GM18951 (cell line): ENCODE data around the gene PTER.

ENCODE experiments used
- POLR2A ChIP-seq: IDR thresholded peaks from 4 replicates; pipeline ENCODE4 v1.6.1; 2011; ENCODE audit warnings: mild to moderate bottlenecking; ENCODE audit not compliant: insufficient read length, insufficient read depth; ENCODE audit errors: extremely low read depth
- in situ Hi-C: fragments of 300-500 bp; cut with MboI; formaldehyde crosslinking; loops from one replicate; pipeline ENCODE4 v1.12.0; 2022; ENCODE audit warnings: low sequenced_read_pairs, mixed read lengths, inconsistent platforms; ENCODE audit not compliant: unreplicated experiment

Gene PTER

DNA sequence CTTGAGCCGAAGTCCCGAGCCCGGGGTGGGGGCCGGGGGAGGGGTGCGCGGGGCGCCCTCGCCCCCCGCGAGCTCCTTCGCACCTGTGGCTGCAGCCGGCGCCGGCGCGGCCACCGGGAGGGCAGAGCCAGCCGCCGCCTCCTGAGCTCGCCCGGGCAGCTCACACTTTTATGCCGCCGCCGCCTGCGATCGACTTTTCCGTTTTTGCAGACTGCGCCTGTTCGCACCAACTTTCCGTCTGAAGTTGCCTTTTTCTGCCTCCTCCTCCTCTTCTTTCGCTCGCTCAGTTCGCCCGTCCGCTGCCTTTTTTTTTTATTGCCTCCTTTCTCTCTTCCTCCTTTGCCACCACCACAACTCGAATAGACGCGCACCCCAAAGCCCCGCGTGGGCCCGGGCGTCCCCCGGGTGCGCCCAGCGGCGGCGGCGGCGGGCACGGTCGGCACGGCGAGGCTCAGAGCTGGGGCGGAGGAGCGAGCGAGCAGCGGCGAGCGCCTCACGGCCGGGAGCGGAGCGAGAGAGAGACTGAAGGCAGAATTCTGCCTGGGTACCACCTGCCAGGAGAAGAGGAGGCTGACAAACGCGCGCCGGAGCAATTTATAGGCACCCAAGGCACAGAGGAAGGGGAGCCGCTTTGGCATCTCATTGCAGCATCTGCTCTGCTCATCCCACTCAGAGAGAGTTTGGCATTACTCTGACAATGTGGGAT is 84.7 kb downstream of the PTER start, which contains the start of gene C1QL3:
C1QL3 (minus strand) TSS at position 569 of the 706 bp plus-strand sequence. CDS start 814 bp downstream, outside the sequence.
- in situ Hi-C loops: no loop called here
- TF ChIP-seq POLR2A: no peak

DNA sequence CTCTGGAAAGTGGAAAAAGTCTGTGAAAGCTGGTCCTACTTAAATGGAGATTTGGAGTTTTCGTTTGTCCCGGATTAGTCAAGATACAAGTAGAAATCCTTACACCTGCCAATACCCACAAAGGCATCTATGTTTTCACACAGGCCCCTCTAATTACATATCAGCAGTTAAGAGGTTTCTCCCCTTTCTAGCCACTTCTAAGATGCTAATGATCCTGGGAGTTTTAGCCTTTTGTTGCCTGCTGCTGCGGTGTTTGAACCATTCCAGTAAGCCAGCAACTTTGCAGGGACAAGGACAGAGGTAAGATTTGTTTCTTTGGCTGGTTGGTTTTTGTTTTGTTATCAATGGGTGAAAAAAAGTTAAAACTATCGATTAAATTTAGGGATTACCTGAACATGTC is 90.6 kb downstream of the PTER start:
- in situ Hi-C loops: loop anchor here (25.0 kb wide), 1 partner anchor 640 kb away; no protein-coding TSS in a partner anchor
- TF ChIP-seq POLR2A: no peak

DNA sequence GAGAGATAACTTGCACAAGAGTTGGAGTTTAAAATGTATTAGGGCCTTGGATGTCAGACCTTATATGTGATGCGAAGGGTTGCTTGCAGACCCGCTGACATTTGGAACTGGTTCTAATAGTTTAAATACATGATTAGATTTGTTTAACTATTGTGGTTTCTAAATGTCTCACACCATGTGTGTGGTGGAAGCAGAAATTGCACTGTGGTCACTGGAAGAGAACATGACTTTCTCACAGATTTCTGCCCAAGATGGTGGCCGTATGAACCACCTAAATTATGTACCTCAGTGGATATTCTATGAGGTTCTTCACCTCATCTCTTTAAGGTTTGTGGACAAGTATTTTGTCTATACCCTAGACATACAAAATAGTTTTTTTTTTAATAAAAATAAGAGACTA is 93.0 kb downstream of the PTER start:
- in situ Hi-C loops: loop anchor here (25.0 kb wide), 1 partner anchor 643 kb away; no protein-coding TSS in a partner anchor
- TF ChIP-seq POLR2A: no peak

DNA sequence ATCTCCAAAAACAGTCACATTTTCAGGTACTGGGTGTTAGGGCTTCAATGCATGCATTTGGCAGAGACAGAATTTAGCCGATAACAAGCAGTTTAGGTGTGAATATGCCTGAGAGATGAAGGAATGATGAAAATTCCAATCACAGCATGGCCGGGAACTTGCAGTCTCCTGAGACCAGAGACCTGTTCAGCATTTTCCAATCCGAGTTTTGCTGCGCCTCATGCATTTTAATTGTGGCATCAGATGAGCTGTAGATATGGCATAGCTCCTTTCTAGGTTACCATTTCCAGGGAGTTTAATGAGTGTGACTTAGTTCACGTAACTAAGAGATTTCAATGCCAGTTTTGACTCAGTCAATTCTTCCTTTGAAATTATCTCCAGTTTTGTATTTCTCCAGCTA is 99.3 kb downstream of the PTER start:
- TF ChIP-seq POLR2A: no peak
- in situ Hi-C loops: loop anchor here (25.0 kb wide), 1 partner anchor 649 kb away; no protein-coding TSS in a partner anchor

DNA sequence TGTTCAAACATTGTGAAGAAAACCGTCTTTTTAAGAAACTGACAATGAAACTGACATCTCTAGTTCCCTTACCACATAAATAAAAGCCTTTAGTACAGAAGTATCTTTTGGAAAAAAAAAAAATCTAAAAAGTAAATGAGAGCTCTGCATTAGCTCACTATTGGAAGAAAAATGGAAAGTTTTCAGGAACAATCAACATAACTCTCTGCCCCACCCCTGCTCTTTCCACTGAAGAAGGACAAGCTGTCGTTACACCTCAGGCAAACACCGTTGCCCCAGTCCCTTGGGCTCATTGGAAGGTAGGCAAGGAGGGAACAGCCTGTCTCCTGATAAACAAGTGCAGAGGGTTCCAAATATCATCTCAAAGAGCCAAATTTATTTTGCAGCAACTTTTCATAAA is 107.3 kb downstream of the PTER start:
- TF ChIP-seq POLR2A: no peak
- in situ Hi-C loops: loop anchor here (25.0 kb wide), 1 partner anchor 657 kb away; no protein-coding TSS in a partner anchor

DNA sequence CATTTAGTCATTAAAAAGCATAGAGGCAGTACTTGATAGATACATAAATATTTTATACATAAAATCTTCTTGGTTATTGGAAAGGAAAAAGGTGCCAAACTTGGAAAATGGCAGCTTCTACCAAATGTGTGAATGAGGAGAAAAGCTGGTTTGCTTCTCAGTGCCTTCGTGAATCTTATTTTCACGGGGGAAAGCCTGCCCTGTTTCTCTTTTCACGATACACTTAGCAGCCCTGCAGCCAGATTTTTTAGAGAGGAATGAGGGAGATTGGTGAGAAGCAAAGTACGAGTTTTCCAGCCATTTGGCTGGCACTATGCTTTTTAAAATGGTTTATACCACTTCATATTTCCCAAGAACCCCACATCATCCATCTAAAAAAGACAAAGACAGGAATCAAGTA is 107.8 kb downstream of the PTER start:
- no peak for TF ChIP-seq POLR2A
- in situ Hi-C loops: loop anchor here (25.0 kb wide), 1 partner anchor 657 kb away; no protein-coding TSS in a partner anchor

DNA sequence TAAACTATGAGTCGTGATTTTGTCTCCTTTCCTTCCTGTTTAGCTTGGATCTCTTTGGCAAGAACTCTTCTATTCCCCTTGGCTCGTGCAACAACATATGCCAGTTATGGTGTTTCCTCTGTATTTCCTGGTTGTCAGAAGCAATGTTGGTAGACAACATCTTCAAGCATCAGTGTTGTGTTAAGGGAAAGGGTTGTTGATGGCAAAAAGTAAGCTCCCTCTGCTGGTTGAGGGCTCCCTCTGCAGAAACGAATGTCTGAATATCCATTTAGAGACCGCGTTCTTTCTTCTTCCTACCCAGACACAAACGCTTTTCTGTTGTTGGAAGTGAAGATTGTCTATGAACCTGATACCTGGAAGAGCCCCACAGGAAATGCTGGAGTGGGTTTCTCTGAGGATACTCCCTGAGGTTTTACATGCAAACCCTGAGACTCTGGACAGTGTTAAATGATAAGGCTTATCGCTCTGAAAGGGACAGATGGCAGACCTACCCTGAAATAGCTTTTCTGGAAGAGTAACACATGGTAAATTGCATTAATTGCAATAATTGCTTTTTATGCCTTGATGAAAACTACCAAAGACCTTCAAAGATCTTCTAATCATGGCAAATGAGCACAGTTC is 108.4 kb downstream of the PTER start:
- TF ChIP-seq POLR2A: no peak
- in situ Hi-C loops: loop anchor here (25.0 kb wide), 1 partner anchor 658 kb away; no protein-coding TSS in a partner anchor

DNA sequence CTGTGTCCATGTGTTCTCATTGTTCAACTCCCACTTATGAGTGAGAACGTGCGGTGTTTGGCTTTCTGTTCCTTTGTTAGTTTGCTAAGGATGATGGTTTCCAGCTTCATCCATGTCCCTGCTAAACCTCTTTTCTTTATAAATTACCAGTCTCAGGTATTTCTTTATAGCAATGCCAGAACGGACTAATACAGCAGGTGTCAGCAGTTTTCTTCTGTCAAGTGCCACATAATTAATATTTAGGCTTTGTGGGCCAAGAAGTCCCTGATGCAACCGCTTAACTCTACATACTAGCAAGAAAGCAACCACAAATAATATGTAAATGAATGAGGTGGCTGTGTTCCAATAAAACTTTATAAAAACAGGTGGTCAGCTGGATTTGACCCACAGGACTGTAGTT is 111.2 kb downstream of the PTER start:
- TF ChIP-seq POLR2A: no peak
- in situ Hi-C loops: loop anchor here (25.0 kb wide), 1 partner anchor 661 kb away; no protein-coding TSS in a partner anchor

DNA sequence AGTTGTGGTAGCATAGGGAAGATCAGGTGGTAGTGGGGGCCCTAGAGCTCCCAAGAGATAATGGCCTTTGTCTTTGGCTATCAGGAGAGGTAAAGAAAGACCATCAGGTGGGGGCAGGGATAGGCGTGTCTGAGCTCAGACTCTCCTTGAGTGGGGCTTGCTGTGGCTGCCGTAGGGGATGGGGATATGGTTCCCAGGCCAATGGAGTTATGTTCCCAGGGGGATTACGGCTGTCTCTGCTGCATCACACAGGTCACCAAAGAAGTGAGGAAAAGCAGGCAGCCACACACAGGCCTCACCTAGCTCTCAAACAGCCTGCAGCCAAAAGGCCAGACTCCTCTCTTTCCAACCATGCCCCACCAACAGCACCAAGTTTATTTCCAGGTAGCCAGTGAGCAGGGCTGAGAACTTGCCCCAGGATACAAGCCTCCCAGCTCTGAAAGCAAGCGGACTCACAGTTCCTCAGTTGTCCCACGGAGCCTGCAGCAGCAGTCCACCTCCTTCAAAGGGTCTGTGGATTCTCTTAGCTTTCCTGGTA is 122.5 kb downstream of the PTER start:
- no peak for TF ChIP-seq POLR2A
- in situ Hi-C loops: no loop called here

DNA sequence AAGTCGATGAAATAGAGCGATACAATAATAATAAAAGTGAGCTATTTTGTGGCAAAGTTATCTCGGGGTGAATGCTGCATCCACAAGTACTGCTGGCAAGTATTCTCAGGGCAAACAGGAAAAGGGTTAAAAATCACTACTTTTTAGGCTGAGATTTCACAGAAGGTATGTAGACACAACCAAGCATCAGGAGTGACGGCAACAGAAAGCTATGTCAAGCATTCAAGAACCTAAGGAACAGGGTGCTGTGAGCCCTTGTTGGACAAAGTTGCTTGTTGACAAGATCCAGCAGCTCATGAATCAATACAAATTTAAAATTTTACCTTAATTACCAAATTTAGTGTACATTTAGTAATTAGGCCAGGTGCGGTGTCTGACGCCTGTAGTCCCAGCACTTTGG is 126.1 kb downstream of the PTER start:
- no peak for TF ChIP-seq POLR2A
- in situ Hi-C loops: no loop called here
